CD4-positive, alpha-beta T cell (primary cell): ENCODE results near the gene HIVEP1. TPM values are rescaled to one million over a fixed set of nuclear protein-coding genes. Genes with fewer than 3 reads are reported as not detected.

Experiments
- ATAC-seq: fragments of 200-7000 bp; cut with Tn5 transposase; one replicate; pipeline ENCODE4 v1.10.0; 2022; ENCODE audit warnings: mild to moderate bottlenecking; ENCODE audit not compliant: poor library complexity
- CTCF ChIA-PET: fragments of 350-600 bp; sonication (Branson Sonifier 250); formaldehyde crosslinking; loops from one replicate; lab custom pipeline; 2021; ENCODE audit warnings: antibody characterized with exemption, inconsistent platforms; lab: Charles Lee
- POLR2A ChIA-PET: fragments of 350-600 bp; sonication (Branson Sonifier 250); formaldehyde crosslinking; loops from one replicate; lab custom pipeline; 2021; ENCODE audit warnings: antibody characterized with exemption, inconsistent platforms; lab: Charles Lee
- DNase-seq, 14 experiments: peaks; one replicate each; pipeline ENCODE4 v3.0.0-alpha.2; 2013 to 2020; ENCODE audit warnings: mixed read lengths in 2 of 14
- H3K27ac ChIP-seq, 2 donors: one replicate each; pipeline versions ENCODE4 v1.5.1 to v1.7.0; 2013; ENCODE audit warnings: low read length in 2 of 2, low read depth in 1 of 2, mild to moderate bottlenecking in 1 of 2
- H3K27me3 ChIP-seq, 2 experiments: 1 replicate in 1 of 2; 2 replicates in 1 of 2; pipeline versions ENCODE4 v1.6.1 to v1.7.0; 2013; ENCODE audit warnings: low read length in 2 of 2, control low read depth in 1 of 2, mild to moderate bottlenecking in 1 of 2, moderate library complexity in 1 of 2; ENCODE audit not compliant: insufficient read depth in 2 of 2, control insufficient read depth in 1 of 2
- H3K36me3 ChIP-seq: one replicate; pipeline ENCODE4 v1.6.1; 2013; ENCODE audit warnings: low read length, control low read depth; ENCODE audit not compliant: insufficient read depth
- H3K4me1 ChIP-seq: one replicate; pipeline ENCODE4 v1.6.1; 2013; ENCODE audit warnings: low read length, control low read depth; ENCODE audit not compliant: insufficient read depth
- H3K4me3 ChIP-seq: one replicate; pipeline ENCODE4 v1.5.1; 2013; ENCODE audit warnings: mild to moderate bottlenecking, low read length, moderate library complexity
- H3K9me3 ChIP-seq, 2 experiments: 1 replicate in 1 of 2; 2 replicates in 1 of 2; pipeline versions ENCODE4 v1.6.1 to v1.7.0; 2013; ENCODE audit warnings: low read length in 2 of 2, mild to moderate bottlenecking in 2 of 2, control low read depth in 1 of 2, moderate library complexity in 1 of 2; ENCODE audit not compliant: control insufficient read depth in 1 of 2, insufficient read depth in 1 of 2
- H3K27ac Mint-ChIP-seq: one replicate; pipeline ENCODE4 v1.8.0; 2020; ENCODE audit warnings: mixed read lengths
- H3K27me3 Mint-ChIP-seq: one replicate; pipeline ENCODE4 v1.8.0; 2021; ENCODE audit warnings: mixed read lengths
- H3K36me3 Mint-ChIP-seq: one replicate; pipeline ENCODE4 v1.8.0; 2021; ENCODE audit warnings: low read depth, mixed read lengths
- H3K4me1 Mint-ChIP-seq: one replicate; pipeline ENCODE4 v1.8.0; 2021; ENCODE audit warnings: low read depth, mixed read lengths
- H3K4me3 Mint-ChIP-seq: one replicate; pipeline ENCODE4 v1.8.0; 2020; ENCODE audit warnings: mild to moderate bottlenecking, mixed read lengths
- H3K9me3 Mint-ChIP-seq: one replicate; pipeline ENCODE4 v1.8.0; 2020; ENCODE audit warnings: mixed read lengths
- CTCF ChIP-seq: fragments of 200-600 bp; IDR thresholded peaks from one replicate; pipeline ENCODE4 v1.8.0; 2022; ENCODE audit warnings: antibody characterized with exemption, mild to moderate bottlenecking
- intact Hi-C, 2 experiments: fragments of 100-400 bp; cut with DNase I in 1 of 2; cut with micrococcal nuclease in 1 of 2; formaldehyde crosslinking; loops; one replicate each; pipeline versions ENCODE4 v1.15.1 to v1.9.0; 2023 to 2025; cut with DNase I, micrococcal nuclease
- total RNA-seq, 174 experiments: library from RNA in 2 of 174; stranded (reverse) in 2 of 174; gene quantifications; one replicate each; pipeline ENCODE4 v1.2.3 and lab custom pipeline; 2021 to 2026

Gene HIVEP1
- total RNA-seq, 2 experiments from 2014 or later, result 76.3 to 78.8 TPM

DNA sequence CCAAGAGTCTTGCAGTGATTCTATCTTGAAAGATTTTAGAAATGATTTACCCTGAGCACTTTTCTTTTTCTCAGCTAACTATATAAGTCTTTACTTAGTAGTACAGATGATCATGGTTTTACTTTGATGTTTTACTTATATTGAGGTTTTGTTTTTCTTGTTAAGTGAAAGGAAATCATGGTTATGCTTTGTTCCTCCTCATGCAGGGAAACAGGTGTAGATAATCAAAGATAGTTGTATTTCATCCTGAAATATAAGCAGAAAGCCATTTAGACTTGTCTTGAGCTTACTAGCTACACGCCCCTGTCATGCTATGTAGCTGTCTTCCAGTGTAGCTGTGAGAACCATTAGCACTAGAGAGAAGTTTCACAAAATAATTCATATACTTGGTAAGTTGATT lies 113.9 kb downstream of the HIVEP1 start:
- ATAC-seq (peak; percentile 61), DNase-seq (peak in 1 of 14 experiments; percentile 32)
- Histone ChIP-seq H3K9me3 (no peaks in the 10 kb centered on the region), H3K27me3 (no peaks in the 10 kb centered on the region), H3K27ac (no peak overlapping the region), H3K36me3 (peaks cover 17% of the 10 kb centered on the region), H3K4me3 (no peak overlapping the region), H3K4me1 (peaks cover 15% of the 10 kb centered on the region)
- POLR2A ChIA-PET, result interaction anchor here (0.8 to 2.2 kb wide), 4 partner anchors 13 to 112 kb away, joined by 3 to 8 read pairs (median 4); no protein-coding TSS in a partner anchor
- H3K27ac Mint-ChIP-seq, result peak overlapping the region; percentile 78
- CTCF ChIA-PET, result no interaction called here
- peaks cover 73% of the 10 kb centered on the region for H3K36me3 Mint-ChIP-seq
- TF ChIP-seq CTCF, result no peak
- H3K4me1 Mint-ChIP-seq, result peaks cover 47% of the 10 kb centered on the region
- H3K9me3 Mint-ChIP-seq, result no peaks in the 10 kb centered on the region
- peak overlapping the region; percentile 62 for H3K4me3 Mint-ChIP-seq
- no peaks in the 10 kb centered on the region for H3K27me3 Mint-ChIP-seq
- intact Hi-C loops, result no loop called here

DNA sequence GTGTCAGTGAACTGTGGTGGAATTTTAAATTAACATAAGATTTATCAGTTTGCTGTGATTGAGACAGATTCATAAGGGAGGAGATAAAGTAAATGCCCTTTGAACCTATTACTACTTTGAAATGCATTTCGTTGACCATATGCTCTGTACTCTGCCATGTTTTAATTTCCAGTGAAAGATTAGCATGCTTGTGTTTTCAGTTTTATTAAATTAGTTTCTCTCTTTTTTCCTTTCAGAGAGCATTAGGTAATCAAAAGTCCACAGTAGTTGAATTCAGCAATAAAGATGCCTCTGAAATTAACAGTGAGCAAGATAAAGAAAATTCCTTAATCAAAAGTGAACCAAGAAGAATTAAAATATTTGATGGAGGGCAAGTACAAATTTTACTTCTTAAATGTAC lies 117.4 kb downstream of the HIVEP1 start:
- H3K4me1 ChIP-seq, result peaks cover 8% of the 10 kb centered on the region
- intact Hi-C loops, result no loop called here
- ChIA-PET CTCF (no interaction called here), POLR2A (no interaction called here)
- peaks cover 4% of the 10 kb centered on the region for H3K36me3 ChIP-seq
- Mint-ChIP-seq H3K4me3 (no peak overlapping the region), H3K27ac (no peak overlapping the region), H3K9me3 (no peaks in the 10 kb centered on the region), H3K4me1 (peaks cover 32% of the 10 kb centered on the region), H3K27me3 (no peaks in the 10 kb centered on the region), H3K36me3 (peaks cover 59% of the 10 kb centered on the region)
- ATAC-seq (no peak), DNase-seq (no peak)
- H3K27ac ChIP-seq, result no peak overlapping the region
- no peak overlapping the region for H3K4me3 ChIP-seq
- no peaks in the 10 kb centered on the region for H3K27me3 ChIP-seq
- H3K9me3 ChIP-seq, result no peaks in the 10 kb centered on the region
- no peak for TF ChIP-seq CTCF

DNA sequence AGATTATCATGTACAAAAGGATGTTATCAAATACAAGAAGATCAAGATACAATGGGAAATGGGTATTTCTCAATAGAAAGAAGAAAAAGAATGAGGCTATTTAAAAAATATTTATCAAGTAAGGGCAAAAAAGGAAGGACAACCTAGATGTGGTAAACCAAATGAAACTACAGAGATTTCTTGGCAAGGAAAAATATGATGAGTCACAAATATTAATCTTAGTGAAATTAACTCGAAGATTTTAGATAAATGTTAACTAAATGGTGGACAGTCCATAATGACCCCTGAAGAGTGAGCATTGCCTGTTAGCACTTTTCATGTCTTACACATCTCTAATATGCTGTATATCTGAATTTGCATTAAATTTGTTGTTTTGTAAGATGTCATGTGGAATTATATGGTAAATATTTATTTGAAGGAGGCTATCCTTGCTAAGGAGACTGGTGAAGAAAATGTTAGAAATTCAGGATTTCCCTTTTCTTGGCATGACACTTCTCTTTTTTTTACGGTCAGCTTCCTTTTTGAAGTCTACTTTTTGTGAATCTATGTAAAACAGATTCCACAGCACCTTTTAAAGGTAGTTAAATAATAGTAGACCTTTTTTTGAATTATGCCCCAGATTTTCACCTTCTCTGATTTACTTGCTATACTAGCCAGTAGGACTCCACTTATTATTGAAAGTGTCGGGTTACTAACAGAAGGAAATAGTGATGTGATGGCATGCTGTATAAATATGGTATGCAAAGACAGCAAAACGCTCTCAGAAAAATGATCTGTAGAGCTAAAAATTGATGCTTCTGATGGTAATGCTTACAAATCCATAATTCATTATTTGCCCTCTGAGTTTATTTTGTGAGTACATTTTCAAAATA lies 120.5 kb downstream of the HIVEP1 start:
- peaks cover 60% of the 10 kb centered on the region for H3K36me3 Mint-ChIP-seq

More for the DNA sequence above, 120.5 kb downstream of the HIVEP1 start:
- Histone ChIP-seq H3K4me3 (no peak overlapping the region), H3K9me3 (no peaks in the 10 kb centered on the region), H3K27ac (no peak overlapping the region), H3K4me1 (no peaks in the 10 kb centered on the region), H3K36me3 (peaks cover 4% of the 10 kb centered on the region), H3K27me3 (no peaks in the 10 kb centered on the region)
- Mint-ChIP-seq H3K4me3 (no peak overlapping the region), H3K27me3 (no peaks in the 10 kb centered on the region), H3K9me3 (no peaks in the 10 kb centered on the region), H3K27ac (no peak overlapping the region), H3K4me1 (peaks cover 17% of the 10 kb centered on the region)
- ChIA-PET POLR2A (no interaction called here), CTCF (no interaction called here)
- TF ChIP-seq CTCF, result no peak
- DNase-seq (no peak), ATAC-seq (no peak)
- intact Hi-C loops, result no loop called here
